ENCODE data around the gene TRIM38. TPM values are rescaled to one million over a fixed set of nuclear protein-coding genes. Genes with fewer than 3 reads are reported as not detected.

The TRIM38 gene, protein sequence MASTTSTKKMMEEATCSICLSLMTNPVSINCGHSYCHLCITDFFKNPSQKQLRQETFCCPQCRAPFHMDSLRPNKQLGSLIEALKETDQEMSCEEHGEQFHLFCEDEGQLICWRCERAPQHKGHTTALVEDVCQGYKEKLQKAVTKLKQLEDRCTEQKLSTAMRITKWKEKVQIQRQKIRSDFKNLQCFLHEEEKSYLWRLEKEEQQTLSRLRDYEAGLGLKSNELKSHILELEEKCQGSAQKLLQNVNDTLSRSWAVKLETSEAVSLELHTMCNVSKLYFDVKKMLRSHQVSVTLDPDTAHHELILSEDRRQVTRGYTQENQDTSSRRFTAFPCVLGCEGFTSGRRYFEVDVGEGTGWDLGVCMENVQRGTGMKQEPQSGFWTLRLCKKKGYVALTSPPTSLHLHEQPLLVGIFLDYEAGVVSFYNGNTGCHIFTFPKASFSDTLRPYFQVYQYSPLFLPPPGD
- total RNA-seq: 10 to 100 TPM; 13.1 to 15.9 TPM
- polyA plus RNA-seq (ENCODE audit: insufficient read length in 6 of 6): 10 to 100 TPM; 11.9 to 16.5 (median 15.4) TPM
- long read RNA-seq, donor 1, full-length matches to known transcripts: 4 of 10 reads
- long read RNA-seq, donor 1, partial matches to known transcripts: 6 of 10 reads
- long read RNA-seq, donor 1, other reads (novel, unspliced or antisense): 0 of 10 reads
- long read RNA-seq, donor 2, partial matches to known transcripts: 15 of 15 reads
- long read RNA-seq, donor 2, other reads (novel, unspliced or antisense): 0 of 15 reads
- long read RNA-seq, donor 3, partial matches to known transcripts: 9 of 9 reads
- long read RNA-seq, donor 3, other reads (novel, unspliced or antisense): 0 of 9 reads
- long read RNA-seq, donor 4, full-length matches to known transcripts: 2 of 11 reads
- long read RNA-seq, donor 4, partial matches to known transcripts: 1 of 11 reads
- long read RNA-seq, donor 4, other reads (novel, unspliced or antisense): 8 of 11 reads
- long read RNA-seq, donor 5, full-length matches to known transcripts: 3 of 3 reads
- long read RNA-seq, donor 5, partial matches to known transcripts: 0 of 3 reads
- long read RNA-seq, donor 5, other reads (novel, unspliced or antisense): 0 of 3 reads
- long read RNA-seq, donor 6: 0 reads
- long read RNA-seq, donor 7, full-length matches to known transcripts: 1 of 1 reads
- long read RNA-seq, donor 7, partial matches to known transcripts: 0 of 1 reads
- long read RNA-seq, donor 7, other reads (novel, unspliced or antisense): 0 of 1 reads
- long read RNA-seq, donor 8, full-length matches to known transcripts: 2 of 2 reads
- long read RNA-seq, donor 8, partial matches to known transcripts: 0 of 2 reads
- long read RNA-seq, donor 8, other reads (novel, unspliced or antisense): 0 of 2 reads
- long read RNA-seq, donor 9: 0 reads
- long read RNA-seq, donor 10, full-length matches to known transcripts: 7 of 13 reads
- long read RNA-seq, donor 10, partial matches to known transcripts: 2 of 13 reads
- long read RNA-seq, donor 10, other reads (novel, unspliced or antisense): 4 of 13 reads
- long read RNA-seq, donor 11: 0 reads
- long read RNA-seq, donor 12: 0 reads

DNA sequence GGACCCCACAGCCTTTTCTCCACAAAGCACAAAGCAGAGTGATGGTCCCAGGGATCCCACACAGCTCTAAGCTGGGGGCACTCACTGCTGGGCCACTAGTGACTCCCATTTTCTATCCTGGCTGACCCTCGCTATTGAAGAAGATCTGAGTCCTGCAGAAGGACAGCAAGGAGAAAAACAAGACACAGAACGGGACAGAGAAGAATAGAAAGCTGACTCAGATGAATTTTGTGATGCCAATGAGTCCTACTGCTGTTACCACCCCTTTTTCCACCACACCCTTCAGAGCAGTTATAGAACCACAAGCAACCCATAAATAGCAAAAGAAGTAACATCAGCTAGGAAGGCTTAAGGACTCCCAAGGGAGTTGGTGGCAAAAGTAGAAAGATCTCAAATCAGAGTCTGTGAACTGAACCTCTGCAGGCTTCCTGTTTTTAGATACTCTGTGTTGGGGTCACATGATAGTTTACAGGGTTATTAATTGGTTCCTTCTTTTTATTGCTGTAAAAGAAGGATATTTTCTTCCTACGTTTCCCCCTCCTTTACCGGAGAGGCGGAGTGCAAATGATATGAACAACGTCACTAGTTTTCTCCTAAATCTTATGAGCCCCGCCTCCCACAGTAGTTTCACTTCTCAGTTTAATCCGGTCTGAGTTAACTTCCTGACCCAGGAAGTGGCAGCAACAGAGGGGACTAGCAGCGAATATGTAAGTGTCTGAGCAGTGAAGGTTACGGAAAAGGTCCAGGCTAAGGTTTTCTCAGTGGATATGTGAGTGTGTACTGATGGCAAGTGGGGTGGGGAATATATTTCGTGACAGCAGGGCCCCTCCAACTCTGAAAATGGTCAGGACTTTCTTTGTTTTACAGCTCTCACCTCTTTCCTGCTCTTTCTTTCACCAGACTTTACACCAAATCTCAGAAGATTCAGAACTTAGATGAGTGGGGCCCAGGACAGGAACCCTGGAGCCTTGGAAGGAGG, at the start of gene TRIM38:
Gene TRIM38 (plus strand): TSS at position 654 of the 979 bp plus-strand sequence. CDS start 3,721 bp downstream, outside the sequence.
- no peaks in the 10 kb centered on the region for H3K27me3 ChIP-seq
- TF ChIP-seq, protein P1, sequence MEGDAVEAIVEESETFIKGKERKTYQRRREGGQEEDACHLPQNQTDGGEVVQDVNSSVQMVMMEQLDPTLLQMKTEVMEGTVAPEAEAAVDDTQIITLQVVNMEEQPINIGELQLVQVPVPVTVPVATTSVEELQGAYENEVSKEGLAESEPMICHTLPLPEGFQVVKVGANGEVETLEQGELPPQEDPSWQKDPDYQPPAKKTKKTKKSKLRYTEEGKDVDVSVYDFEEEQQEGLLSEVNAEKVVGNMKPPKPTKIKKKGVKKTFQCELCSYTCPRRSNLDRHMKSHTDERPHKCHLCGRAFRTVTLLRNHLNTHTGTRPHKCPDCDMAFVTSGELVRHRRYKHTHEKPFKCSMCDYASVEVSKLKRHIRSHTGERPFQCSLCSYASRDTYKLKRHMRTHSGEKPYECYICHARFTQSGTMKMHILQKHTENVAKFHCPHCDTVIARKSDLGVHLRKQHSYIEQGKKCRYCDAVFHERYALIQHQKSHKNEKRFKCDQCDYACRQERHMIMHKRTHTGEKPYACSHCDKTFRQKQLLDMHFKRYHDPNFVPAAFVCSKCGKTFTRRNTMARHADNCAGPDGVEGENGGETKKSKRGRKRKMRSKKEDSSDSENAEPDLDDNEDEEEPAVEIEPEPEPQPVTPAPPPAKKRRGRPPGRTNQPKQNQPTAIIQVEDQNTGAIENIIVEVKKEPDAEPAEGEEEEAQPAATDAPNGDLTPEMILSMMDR (IDR thresholded peaks at IDR 0.05): no peak
- DNase-seq (peak in 3 of 4 donors; percentile 79 to 91 (median 83)), ATAC-seq (peak; percentile 95)
- peaks cover 0 to 29% of the 10 kb centered on the region in 2 donors for H3K36me3 ChIP-seq
- peak within 1 kb of the TSS; percentile 50 to 77 for H3K4me3 ChIP-seq
- peak within 1 kb of the TSS; percentile 96 to 97 for H3K27ac ChIP-seq
- no peaks in the 10 kb centered on the region for H3K9me3 ChIP-seq
- H3K4me1 ChIP-seq: peaks cover 13 to 58% of the 10 kb centered on the region in 2 donors
- intact Hi-C loops (cut with DNase I): no loop called here

DNA sequence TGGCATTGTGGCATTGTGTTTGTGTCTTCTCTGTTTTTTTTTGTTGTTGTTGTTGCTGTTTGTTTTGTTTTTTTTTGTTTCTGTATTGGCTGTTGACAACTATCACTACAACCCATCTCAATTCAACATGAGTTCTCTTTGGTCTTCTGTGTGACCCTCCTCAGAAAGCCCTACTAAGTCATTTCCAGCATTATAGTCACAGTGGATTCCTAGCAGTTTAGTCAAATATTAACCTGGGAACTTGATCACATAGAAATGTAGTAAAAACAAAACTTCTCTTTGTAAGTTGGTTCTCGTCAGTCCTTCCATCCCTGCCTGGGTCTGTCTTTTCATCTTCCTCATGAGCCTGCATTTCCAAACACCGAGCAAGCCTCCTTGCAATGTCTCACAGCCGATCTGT, 48.9 kb upstream of the TRIM38 start:
- TF ChIP-seq, protein P1 (IDR thresholded peaks at IDR 0.05): no peak
- no peaks in the 10 kb centered on the region for H3K9me3 ChIP-seq
- no peak overlapping the region for H3K27ac ChIP-seq
- ATAC-seq (no peak), DNase-seq (no peak)
- intact Hi-C loops (cut with DNase I): no loop called here
- H3K4me1 ChIP-seq: no peaks in the 10 kb centered on the region
- H3K4me3 ChIP-seq: no peak overlapping the region
- H3K27me3 ChIP-seq: no peaks in the 10 kb centered on the region
- no peaks in the 10 kb centered on the region for H3K36me3 ChIP-seq

DNA sequence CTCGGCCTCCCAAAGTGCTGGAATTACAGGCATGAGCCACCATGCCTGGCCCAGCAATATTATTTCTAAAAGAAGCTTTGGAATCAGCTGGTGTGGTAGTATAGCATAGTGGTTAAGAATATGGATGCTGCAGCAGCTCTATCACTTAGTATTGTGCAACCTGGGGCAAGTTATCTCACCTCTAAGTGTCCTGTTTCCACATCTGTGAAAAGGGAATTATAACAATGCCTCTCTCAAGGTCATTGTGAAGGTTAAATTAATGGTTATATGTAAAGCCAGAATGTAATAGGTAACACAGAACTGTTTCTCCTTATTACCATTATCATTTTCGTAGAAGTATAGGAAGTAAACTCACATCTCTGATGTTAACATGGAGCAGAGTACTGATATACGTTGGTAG, 46.3 kb upstream of the TRIM38 start:
- Histone ChIP-seq H3K9me3 (no peaks in the 10 kb centered on the region), H3K27ac (no peak overlapping the region), H3K4me1 (no peaks in the 10 kb centered on the region), H3K4me3 (no peak overlapping the region), H3K27me3 (no peaks in the 10 kb centered on the region), H3K36me3 (no peaks in the 10 kb centered on the region)
- TF ChIP-seq, protein P1 (IDR thresholded peaks at IDR 0.05): no peak
- intact Hi-C loops (cut with DNase I): no loop called here
- DNase-seq (no peak), ATAC-seq (no peak)

Measured in left lung (tissue), 14 donors.